Germinal center (tissue), 1 donor: ENCODE results near the gene THG1L.

Source experiments
- DNase-seq: peaks from one replicate; pipeline ENCODE4 v3.0.0; 2012; ENCODE audit warnings: mixed read lengths, low spot score

Gene THG1L

DNA sequence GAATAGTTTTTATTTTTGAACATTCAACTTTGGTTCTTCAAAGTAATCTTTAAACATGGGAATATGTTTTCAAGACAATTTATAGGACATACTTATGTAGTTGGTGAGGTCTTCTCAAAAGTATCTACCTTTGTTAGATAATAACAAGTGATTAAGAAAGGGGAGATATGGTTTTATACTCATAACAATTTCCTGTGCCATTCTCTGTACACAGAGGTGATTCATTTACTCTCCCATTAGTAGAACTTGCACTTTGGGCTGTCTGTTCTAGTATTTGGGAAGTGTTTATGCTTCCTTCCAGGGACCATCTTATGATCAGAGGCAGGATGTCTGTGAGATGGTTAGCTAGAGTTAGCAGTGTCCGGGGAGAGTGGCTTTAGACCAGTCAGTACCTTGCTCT, 27.5 kb downstream of the THG1L start:
- DNase-seq = no peak

DNA sequence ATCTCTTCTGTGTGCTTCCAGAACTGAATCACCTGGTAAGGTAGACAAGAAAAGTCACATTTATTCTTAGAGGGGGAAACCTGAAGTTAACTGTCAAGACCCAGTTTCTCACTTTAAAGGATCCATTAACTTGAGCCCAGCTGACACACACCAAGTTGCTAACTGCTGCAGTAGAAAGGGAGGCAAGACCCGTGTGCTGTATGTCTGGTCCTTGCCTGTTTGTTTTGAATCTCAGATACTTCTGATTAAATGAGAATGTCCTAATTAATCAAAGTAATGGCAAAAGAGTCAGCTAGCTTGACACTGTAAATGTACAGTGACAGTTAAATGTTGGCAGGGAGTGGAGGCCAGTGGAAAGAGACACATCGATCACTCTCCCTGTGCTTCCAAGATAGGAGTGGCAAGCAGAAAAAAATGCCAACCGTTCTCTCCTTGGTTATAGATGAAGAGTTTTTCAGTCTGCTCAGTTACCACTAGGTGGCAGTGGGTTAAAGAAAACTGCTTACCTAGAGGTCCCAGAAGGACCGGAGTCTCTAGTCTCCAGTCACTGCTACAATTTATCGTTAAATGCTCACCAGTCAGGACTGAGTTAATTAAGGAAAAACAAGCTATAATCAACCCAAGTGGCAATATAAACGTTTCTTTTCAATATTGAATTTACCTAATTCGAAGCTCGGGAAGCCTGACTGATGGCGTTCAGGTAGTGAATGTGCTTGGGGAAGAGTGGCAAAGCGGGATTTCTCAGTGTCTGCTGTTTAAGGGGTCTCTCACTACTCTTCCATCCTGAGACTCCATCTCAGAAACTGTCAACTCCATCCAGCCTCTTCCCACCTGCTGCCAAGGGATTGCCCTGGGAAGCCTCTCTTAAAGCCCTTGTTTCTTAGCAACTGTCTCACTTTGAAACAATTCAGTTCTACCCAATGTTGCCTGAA, 30.7 kb downstream of the THG1L start:
- DNase-seq = peak; percentile 65

DNA sequence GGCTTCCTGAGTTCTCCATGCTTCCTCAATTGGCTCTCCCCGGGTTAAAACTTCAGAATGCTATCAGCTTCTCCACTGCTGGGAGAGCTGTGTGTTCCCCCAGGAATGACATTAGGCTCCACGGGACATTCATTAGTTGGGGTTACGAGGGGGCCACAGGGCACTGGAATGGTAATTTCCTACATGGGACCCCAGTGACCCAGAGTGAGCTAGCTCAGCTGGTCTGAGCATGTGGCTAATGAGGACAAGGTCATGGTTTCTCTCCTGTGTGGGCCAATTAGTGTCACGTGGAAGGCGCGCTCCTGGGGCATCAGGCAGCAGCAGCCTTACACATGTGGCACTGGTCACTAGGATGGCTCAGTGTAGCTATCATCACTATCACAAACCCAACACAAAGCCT, 33.3 kb downstream of the THG1L start:
- no peak for DNase-seq

DNA sequence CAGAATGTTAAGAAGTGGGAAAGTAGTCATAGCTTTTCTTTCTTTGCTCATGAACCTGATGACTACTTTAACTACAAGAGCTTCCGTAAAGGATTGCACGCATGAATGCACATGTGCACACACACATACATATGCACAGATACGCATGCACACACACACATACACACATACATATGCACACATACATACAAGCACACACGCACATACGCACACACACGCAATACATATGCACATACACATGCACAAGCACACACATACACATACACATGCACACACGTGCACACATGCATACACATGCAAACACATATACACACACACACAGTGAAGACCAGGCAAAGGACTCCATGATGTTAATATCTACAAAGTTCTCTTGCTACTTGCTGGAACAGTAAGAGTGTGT, 35.2 kb downstream of the THG1L start:
- no peak for DNase-seq

DNA sequence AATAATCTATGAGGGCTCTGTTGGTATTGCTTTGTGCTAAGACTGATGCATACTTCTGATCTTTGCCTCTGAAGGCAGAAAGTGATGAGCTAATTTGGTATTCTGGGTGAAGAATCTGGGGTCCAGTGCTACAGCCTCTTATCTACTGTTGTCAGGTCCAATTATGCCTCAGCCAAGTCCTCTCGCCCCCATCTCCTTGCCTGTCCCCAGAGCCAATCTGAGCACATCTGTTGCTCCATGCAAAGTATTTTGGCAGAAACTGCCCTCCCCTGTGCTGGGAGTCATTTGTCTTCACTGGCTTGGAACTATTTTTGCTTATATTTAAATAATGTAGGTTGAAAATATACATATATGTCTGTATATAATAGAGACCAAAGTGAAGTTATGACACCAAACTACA, 35.7 kb downstream of the THG1L start:
- no peak for DNase-seq

DNA sequence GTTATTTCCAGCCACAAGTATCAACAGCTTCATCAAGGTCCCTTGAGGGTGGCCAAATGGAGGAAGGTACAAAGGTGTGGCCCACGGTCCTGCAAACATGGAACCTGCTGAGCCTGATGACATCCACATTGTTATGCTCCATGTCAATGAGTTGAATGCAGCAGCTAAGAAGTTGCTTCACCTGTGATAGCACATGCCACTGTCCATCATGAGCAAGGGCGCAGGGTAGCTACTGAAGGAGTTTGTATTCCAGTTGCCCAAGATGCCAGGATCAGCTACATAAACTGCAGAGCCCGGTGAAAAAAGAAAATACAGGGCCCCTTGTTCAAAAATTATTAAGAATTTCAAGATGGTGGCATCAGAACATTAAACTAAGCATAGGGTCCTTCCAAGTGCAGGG, 36.5 kb downstream of the THG1L start:
- DNase-seq = no peak

DNA sequence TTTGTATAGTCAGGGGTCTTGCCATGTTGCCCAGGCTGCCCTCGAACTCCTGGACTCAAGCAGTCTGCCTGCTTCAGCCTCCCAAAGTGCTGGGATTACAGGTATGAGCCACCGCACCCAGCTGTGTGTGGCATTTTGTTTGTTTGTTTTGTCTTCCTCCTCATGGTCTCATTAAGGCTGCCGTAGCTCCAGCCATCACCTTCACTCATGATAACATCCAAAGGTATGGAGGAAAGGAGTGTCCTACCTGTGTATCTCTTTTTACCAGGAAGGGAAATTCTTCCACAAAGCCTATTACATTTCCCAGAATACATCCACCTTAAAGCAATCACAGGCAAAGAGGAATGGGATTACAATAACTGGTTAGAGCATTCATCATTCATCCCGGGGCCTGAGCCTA, 39.4 kb downstream of the THG1L start:
- no peak for DNase-seq

DNA sequence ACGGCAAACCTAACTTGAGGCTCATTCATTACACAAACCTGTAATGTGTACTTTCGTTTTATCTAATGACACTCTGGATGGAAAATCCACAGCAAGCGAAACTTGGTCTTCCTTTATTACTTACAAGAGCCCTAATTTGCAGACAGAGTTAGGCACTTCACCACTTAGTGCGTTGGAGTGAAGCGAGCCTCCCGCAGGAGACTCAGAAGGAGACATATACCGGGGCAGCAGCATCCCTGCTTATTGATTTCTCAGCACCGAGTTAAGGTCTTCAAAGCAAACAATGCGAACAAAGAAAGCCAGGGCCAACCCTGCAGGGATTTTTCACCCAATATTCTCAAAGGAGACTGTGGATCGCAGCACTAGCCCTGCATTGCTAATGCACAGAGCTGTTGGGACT, 40.9 kb downstream of the THG1L start:
- no peak for DNase-seq

DNA sequence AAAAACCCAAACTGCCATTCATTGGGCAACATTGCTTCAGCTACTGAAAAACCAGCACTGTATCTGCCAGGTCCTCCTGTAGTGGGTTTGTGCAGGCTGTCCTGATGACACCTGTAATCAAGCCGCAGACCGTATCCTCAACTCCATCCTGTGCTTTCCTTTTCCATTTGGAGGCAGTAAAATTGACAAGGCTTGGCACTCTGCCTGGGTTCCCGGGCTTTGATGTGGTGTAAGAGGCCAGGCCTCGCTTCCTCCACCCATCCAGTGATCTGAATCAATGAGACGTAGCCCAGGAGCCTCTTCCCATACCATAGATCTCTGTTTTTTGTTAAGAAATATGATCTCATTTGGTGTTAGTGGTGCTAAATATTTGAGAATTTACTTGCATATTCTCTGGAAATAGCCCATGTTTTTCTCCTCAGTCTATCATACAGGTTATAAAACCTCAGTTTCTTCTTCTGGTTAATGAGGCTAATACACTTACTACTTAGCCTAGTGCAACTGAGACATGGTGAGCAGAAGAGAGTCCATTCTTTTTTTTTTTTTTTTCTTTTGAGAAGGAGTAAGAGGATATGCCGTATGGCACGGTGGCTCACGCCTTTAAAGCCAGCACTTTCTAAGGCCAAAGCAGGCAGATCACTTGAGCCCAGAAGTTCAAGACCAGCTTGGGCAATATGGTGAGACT, 47.0 kb downstream of the THG1L start:
- no peak for DNase-seq

DNA sequence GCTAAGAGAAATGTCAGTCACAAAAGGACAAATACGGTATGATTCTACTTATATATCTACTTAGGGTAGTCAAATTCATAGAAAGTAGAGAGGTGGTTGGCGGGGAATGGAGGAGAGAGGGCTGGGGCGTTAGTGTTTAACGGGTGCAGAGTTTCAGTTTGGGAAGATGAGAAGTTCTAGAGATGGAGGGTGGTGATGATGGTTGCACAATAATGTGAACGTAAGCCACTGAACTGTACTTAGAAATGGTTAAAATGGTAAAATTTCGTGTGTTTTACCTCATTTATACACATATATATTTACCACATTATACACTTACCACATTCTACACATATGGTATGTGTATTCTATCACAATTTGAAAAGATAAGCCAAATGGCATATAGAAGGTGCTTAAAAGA, 48.0 kb downstream of the THG1L start:
- no peak for DNase-seq

DNA sequence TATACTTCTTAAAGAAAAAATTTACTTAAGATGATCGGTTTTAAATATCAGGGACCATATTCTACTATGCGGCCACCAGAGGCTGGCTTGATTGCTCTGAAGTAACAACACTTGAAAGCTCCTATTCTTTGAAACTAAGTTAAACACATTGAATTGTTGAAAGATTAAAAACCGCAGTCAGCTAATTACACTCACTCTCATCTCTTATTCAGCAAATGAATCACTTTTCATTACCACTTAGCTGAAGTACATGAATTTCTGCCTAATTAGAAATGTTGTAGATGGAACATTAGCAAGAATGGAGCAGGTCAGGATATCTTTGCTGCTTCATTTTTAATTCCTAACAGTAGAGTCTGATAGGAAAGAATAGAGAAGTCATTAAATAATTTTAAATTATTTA, 54.6 kb downstream of the THG1L start:
- no peak for DNase-seq
